HUES64 (cell line): Measurements from ENCODE around the gene CTAGE9.

Experiments
- H3K27ac ChIP-seq: 2 replicates; pipeline ENCODE4 v1.7.0; 2013; ENCODE audit warnings: low read depth, low read length, inconsistent platforms
- H3K27me3 ChIP-seq: 2 replicates; pipeline ENCODE4 v1.6.1; 2013; ENCODE audit warnings: mild to moderate bottlenecking, low read length; ENCODE audit not compliant: insufficient read depth
- H3K36me3 ChIP-seq: 2 replicates; pipeline ENCODE4 v1.6.1; 2013; ENCODE audit warnings: mild to moderate bottlenecking, low read length; ENCODE audit not compliant: insufficient read depth
- H3K4me1 ChIP-seq: 2 replicates; pipeline ENCODE4 v1.6.1; 2013; ENCODE audit warnings: mild to moderate bottlenecking, low read length, moderate library complexity; ENCODE audit not compliant: insufficient read depth
- H3K4me3 ChIP-seq: 2 replicates; pipeline ENCODE4 v1.5.1; 2013; ENCODE audit warnings: mild to moderate bottlenecking, low read length, moderate library complexity
- H3K9ac ChIP-seq: 2 replicates; pipeline ENCODE4 v1.6.1; 2013; ENCODE audit warnings: mild to moderate bottlenecking, low read depth, low read length
- H3K9me3 ChIP-seq: 2 replicates; pipeline ENCODE4 v1.6.1; 2013; ENCODE audit warnings: low read depth, low read length; ENCODE audit not compliant: insufficient read depth
- WGBS: fragments of 150-250, 120-280 bp; methylation state at CpG from one replicate; pipeline ENCODE4 v1.1.7; 2013; ENCODE audit warnings: missing lambda C conversion rate; 5-methylcytosine and 5-hydroxymethylcytosine counted together

CTAGE9 gene

GRCh38 chr6:131744432-131745287 lies 33.8 kb upstream of the CTAGE9 start:
- WGBS, result 65% methylated on average over 6 of the region's 6 CpGs

GRCh38 chr6:131741688-131742393 lies 31.0 kb upstream of the CTAGE9 start:
- no peak overlapping the region for H3K9ac ChIP-seq
- no peak overlapping the region for H3K27ac ChIP-seq
- H3K4me3 ChIP-seq, result no peak overlapping the region
- H3K36me3 ChIP-seq, result no peaks in the 10 kb centered on the region
- 95% methylated on average over 3 of the region's 3 CpGs for WGBS
- H3K4me1 ChIP-seq, result peaks cover 14% of the 10 kb centered on the region
- no peaks in the 10 kb centered on the region for H3K9me3 ChIP-seq
- H3K27me3 ChIP-seq, result no peaks in the 10 kb centered on the region

More at GRCh38 chr6:131744432-131745287, 33.8 kb upstream of the CTAGE9 start:
- H3K4me1 ChIP-seq, result peaks cover 14% of the 10 kb centered on the region
- no peaks in the 10 kb centered on the region for H3K36me3 ChIP-seq
- no peaks in the 10 kb centered on the region for H3K27me3 ChIP-seq
- H3K9ac ChIP-seq, result no peak overlapping the region
- no peak overlapping the region for H3K4me3 ChIP-seq
- no peaks in the 10 kb centered on the region for H3K9me3 ChIP-seq
- peak overlapping the region; percentile 27; the same call in 1 of the 2 replicates for H3K27ac ChIP-seq

GRCh38 chr6:131740161-131740560 lies 29.3 kb upstream of the CTAGE9 start:
- no peak overlapping the region for H3K27ac ChIP-seq
- WGBS, result 78% methylated on average over 4 of the region's 4 CpGs
- H3K9me3 ChIP-seq, result no peaks in the 10 kb centered on the region
- H3K4me3 ChIP-seq, result no peak overlapping the region
- no peaks in the 10 kb centered on the region for H3K27me3 ChIP-seq
- no peaks in the 10 kb centered on the region for H3K36me3 ChIP-seq
- H3K9ac ChIP-seq, result no peak overlapping the region
- H3K4me1 ChIP-seq, result peaks cover 14% of the 10 kb centered on the region

GRCh38 chr6:131739136-131739535 lies 28.3 kb upstream of the CTAGE9 start:
- Histone ChIP-seq H3K9me3 (no peaks in the 10 kb centered on the region), H3K36me3 (no peaks in the 10 kb centered on the region), H3K4me3 (no peak overlapping the region), H3K9ac (no peak overlapping the region), H3K27me3 (no peaks in the 10 kb centered on the region), H3K27ac (no peak overlapping the region), H3K4me1 (peaks cover 4% of the 10 kb centered on the region)
- 95% methylated on average over 5 of the region's 5 CpGs for WGBS

- Histone ChIP-seq H3K9me3 (no peaks in the 10 kb centered on the region), H3K27ac (no peak overlapping the region), H3K4me1 (no peaks in the 10 kb centered on the region), H3K27me3 (no peaks in the 10 kb centered on the region), H3K36me3 (no peaks in the 10 kb centered on the region), H3K4me3 (no peak overlapping the region), H3K9ac (no peak overlapping the region)
- 96% methylated on average over 1 of the region's 1 CpG for WGBS
These were observed 26.0 kb upstream of the CTAGE9 start for GRCh38 chr6:131736811-131737210.

GRCh38 chr6:131736003-131736596 lies 25.3 kb upstream of the CTAGE9 start:
- no peaks in the 10 kb centered on the region for H3K27me3 ChIP-seq
- H3K9ac ChIP-seq, result no peak overlapping the region
- no peak overlapping the region for H3K27ac ChIP-seq
- 94% methylated on average over 9 of the region's 9 CpGs for WGBS
- no peaks in the 10 kb centered on the region for H3K9me3 ChIP-seq
- no peaks in the 10 kb centered on the region for H3K4me1 ChIP-seq
- H3K4me3 ChIP-seq, result no peak overlapping the region
- H3K36me3 ChIP-seq, result no peaks in the 10 kb centered on the region

GRCh38 chr6:131733376-131734016 lies 22.7 kb upstream of the CTAGE9 start:
- H3K27me3 ChIP-seq, result no peaks in the 10 kb centered on the region
- H3K4me3 ChIP-seq, result no peak overlapping the region
- H3K9ac ChIP-seq, result no peak overlapping the region
- no peaks in the 10 kb centered on the region for H3K4me1 ChIP-seq
- no peak overlapping the region for H3K27ac ChIP-seq
- WGBS, result 90% methylated on average over 9 of the region's 9 CpGs
- no peaks in the 10 kb centered on the region for H3K36me3 ChIP-seq
- no peaks in the 10 kb centered on the region for H3K9me3 ChIP-seq

GRCh38 chr6:131731224-131731623 lies 20.4 kb upstream of the CTAGE9 start:
- H3K4me1 ChIP-seq, result no peaks in the 10 kb centered on the region; the same call in 1 of the 2 replicates
- H3K27me3 ChIP-seq, result no peaks in the 10 kb centered on the region
- H3K9ac ChIP-seq, result no peak overlapping the region
- no peaks in the 10 kb centered on the region for H3K36me3 ChIP-seq
- no peak overlapping the region for H3K4me3 ChIP-seq
- H3K27ac ChIP-seq, result no peak overlapping the region
- H3K9me3 ChIP-seq, result peaks cover 8% of the 10 kb centered on the region

- no peak overlapping the region for H3K4me3 ChIP-seq
- no peaks in the 10 kb centered on the region for H3K36me3 ChIP-seq
- no peaks in the 10 kb centered on the region; the same call in 1 of the 2 replicates for H3K4me1 ChIP-seq
- H3K9ac ChIP-seq, result no peak overlapping the region
- no peaks in the 10 kb centered on the region for H3K27me3 ChIP-seq
- H3K9me3 ChIP-seq, result peaks cover 12% of the 10 kb centered on the region
- no peak overlapping the region for H3K27ac ChIP-seq
- WGBS, result 99% methylated on average over 5 of the region's 5 CpGs
These were observed 19.4 kb upstream of the CTAGE9 start for GRCh38 chr6:131730264-131730663.

GRCh38 chr6:131729550-131729949 lies 18.7 kb upstream of the CTAGE9 start:
- H3K9ac ChIP-seq, result no peak overlapping the region
- peaks cover 12% of the 10 kb centered on the region for H3K9me3 ChIP-seq
- H3K36me3 ChIP-seq, result no peaks in the 10 kb centered on the region
- WGBS, result 91% methylated on average over 4 of the region's 4 CpGs
- H3K4me1 ChIP-seq, result no peaks in the 10 kb centered on the region; the same call in 1 of the 2 replicates
- H3K4me3 ChIP-seq, result no peak overlapping the region
- no peak overlapping the region for H3K27ac ChIP-seq
- H3K27me3 ChIP-seq, result no peaks in the 10 kb centered on the region
